ENCODE results near the gene ZNF568.

The ZNF568 gene

DNA sequence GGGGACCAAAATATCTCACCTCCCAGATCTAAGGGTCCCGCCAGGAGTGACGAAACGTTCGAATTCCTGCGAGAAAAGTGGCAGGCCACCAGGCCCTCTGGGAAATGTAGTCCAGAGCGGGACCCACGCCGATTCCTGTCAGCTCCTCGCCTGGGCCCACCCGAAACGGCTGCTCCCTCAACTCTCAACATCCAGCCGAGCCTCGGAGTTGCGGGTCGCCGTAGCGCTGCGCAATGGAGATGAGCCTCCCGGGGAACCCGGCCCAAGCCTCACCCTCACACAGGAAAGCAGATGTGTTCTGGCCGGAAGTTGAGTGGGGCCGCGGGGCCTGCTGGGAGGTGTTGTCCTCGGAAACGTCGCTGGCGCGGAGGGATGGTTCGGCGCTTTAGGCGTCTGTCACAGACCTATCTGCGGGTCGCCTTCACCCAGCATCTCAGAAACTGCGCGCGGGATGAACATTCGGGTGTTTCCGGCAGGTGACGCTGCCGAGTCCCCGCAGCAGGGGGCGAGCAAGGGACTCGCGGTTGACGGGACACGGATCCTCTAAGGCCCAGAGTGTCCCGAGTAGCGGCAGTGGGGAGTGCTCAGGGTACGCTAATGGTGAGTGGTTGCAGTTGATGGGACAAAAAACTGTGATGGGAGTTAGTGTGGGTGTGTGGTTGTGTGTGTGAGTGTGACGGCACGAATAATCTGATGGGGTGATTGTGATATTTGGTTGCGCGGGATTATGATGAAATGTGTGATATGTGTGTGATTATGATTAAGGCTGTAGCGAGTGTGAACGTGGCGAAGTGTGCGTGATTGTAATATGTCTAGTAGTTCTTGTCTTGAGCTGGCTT is at the start of gene ZNF568, which contains the start of gene ZNF829:
Gene ZNF568 (plus strand): TSS at position 341 of the 839 bp plus-strand sequence. CDS start 6,439 bp downstream, outside the sequence.
Gene ZNF829 (minus strand): TSS at position 300 of the 839 bp plus-strand sequence. CDS start 1,124 bp downstream, outside the sequence.
- FAIRE-seq: no peak

DNA sequence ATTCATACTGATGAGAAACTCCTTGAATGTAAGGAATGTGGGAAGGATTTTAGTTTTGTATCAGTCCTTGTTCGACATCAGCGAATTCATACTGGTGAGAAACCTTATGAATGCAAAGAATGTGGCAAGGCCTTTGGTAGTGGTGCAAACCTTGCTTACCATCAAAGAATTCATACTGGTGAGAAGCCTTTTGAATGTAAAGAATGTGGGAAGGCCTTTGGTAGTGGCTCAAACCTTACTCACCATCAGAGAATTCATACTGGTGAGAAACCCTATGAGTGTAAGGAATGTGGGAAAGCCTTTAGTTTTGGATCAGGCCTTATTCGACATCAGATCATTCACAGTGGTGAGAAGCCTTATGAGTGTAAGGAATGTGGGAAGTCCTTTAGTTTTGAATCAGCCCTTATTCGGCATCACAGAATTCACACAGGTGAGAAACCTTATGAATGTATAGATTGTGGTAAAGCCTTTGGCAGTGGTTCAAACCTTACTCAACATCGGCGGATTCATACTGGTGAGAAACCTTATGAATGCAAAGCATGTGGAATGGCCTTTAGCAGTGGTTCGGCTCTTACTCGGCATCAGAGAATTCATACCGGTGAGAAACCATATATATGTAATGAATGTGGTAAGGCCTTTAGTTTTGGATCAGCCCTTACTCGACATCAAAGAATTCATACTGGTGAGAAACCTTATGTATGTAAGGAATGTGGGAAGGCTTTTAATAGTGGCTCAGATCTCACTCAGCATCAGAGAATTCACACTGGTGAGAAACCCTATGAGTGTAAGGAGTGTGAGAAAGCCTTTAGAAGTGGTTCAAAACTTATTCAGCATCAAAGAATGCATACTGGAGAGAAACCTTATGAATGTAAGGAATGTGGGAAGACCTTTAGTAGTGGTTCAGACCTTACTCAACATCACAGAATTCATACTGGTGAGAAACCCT is 38.9 kb upstream of the ZNF568 start:
- no peak for FAIRE-seq

DNA sequence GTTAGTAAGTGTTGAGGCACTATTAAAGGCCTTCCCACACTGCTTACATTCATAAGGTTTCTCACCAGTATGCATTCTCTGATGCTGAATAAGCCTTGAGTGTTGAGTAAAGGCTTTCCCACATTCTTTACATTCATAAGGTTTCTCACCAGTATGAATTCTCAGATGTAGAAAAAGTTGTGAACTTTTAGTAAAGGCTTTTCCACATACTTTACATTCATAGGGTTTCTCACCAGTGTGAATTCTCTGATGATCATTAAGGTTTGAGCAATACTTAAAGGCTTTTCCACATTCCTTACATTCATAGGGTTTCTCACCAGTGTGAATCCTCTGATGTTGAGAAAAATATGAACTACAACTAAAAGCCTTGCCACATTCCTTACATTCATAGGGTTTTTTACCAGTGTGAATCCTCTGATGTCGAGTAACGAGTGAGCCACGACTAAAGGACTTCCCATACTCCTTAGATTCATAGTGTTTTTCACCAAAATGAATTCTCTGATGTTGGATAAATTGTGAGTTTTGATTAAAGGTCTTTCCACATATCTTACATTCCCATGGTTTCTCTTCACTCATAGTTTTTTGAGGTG is 24.3 kb upstream of the ZNF568 start:
- no peak for FAIRE-seq

DNA sequence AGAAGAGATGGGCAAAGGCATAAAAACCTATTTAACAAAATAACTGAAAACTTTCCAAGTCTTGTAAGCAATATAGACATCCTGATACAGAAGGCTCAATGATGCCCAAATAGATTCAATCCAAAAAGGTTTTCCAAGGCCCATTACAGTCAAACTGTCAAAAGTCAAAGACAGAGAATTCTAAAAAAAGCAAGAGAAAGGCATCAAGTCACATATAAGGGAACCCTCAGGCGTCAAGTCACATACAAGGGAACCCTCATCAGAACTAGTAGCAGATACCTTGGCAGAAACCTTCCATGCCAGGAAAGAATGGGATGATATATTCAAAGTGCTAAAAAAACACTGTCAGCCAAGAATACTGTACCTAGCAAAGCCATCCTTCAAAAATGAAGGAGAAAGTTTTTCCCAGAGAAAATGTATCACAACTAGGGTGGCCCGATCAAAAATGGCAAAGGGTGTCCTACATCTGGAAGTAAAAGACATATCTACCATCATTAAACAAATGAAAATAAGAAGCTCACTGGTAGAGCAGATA is 21.2 kb upstream of the ZNF568 start:
- FAIRE-seq: no peak

GRCh38 chr19:36898422-36898821 is 17.7 kb upstream of the ZNF568 start:
- FAIRE-seq: no peak

- no peak for FAIRE-seq
Measured at GRCh38 chr19:36916991-36917390, 859 bp downstream of the ZNF568 start.

- FAIRE-seq: no peak
Measured at GRCh38 chr19:36918090-36918489, 2.0 kb downstream of the ZNF568 start.

GRCh38 chr19:36931684-36932083 is 15.6 kb downstream of the ZNF568 start:
- FAIRE-seq: no peak

GRCh38 chr19:36939153-36939552 is 23.0 kb downstream of the ZNF568 start:
- no peak for FAIRE-seq

GRCh38 chr19:36950335-36951119 is 34.4 kb downstream of the ZNF568 start:
- no peak for FAIRE-seq

DNA sequence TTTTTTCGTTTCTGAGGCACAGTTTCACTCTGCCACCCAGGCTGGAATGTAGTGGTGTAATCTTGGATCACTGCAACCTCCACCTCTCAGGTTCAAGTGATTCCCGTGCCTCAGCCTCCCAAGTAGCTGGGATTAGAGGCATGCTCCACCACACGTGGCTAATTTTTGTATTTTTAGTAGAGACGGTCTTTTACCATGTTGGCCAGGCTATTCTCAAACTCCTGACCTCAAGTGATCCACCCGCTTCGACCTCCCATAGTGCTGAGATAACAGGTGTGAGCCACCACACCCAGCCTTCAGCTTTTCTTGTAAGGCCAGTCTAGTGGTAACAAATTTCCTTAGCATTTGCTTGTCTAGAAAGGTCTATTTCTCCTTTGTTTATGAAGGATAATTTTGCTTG is 46.2 kb downstream of the ZNF568 start:
- FAIRE-seq: no peak

- no peak for FAIRE-seq
Measured at GRCh38 chr19:36963280-36963679, 47.1 kb downstream of the ZNF568 start.

GRCh38 chr19:36972571-36972970 is 56.4 kb downstream of the ZNF568 start:
- FAIRE-seq: no peak

DNA sequence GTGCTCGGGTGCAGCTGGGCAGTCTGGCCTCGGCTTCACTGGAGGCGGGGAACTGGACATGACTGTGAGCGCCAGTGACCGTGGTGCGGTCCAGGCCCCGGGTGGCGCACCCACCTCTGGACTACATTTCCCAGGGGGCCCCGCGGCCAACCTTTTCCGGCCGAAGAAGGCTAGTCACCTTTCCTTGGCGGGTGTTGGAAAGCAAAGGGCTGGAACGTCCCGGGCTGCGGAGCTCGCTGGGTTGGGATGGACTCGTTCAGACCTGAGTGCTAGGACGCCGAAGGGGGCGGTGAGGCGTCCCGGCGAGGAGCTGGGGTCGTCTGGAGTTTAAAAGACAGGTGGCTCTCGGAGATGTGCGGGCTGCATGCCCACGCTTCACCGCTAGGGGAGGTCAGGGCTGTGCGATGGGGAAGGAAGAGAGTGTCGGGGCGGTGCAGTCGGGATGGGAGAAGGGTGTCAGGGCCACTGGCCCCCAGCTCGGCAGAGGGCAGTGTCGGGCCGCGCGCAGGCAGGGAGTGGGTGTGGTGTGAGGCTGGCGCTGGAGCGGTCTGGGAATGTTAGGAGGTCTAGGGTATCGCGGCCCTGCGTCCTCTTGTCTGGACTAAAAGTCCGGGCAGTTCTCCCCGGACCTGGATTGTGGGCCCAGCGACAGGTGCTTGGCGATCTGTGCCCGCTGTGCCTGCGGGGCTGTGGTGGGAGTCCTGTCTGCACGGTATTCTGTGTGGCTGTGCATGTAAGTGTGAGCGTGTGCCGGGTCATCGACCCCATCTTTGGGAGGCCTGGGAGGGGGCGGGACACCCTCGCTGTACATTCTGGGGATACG is 57.1 kb downstream of the ZNF568 start:
- no peak for FAIRE-seq

GRCh38 chr19:36973844-36974195 is 57.7 kb downstream of the ZNF568 start:
- FAIRE-seq: no peak

GRCh38 chr19:36986131-36986530 is 70.0 kb downstream of the ZNF568 start:
- FAIRE-seq: no peak

GRCh38 chr19:36986601-36987000 is 70.5 kb downstream of the ZNF568 start:
- FAIRE-seq: no peak

- FAIRE-seq: no peak
Measured at GRCh38 chr19:36987091-36987490, 71.0 kb downstream of the ZNF568 start.

DNA sequence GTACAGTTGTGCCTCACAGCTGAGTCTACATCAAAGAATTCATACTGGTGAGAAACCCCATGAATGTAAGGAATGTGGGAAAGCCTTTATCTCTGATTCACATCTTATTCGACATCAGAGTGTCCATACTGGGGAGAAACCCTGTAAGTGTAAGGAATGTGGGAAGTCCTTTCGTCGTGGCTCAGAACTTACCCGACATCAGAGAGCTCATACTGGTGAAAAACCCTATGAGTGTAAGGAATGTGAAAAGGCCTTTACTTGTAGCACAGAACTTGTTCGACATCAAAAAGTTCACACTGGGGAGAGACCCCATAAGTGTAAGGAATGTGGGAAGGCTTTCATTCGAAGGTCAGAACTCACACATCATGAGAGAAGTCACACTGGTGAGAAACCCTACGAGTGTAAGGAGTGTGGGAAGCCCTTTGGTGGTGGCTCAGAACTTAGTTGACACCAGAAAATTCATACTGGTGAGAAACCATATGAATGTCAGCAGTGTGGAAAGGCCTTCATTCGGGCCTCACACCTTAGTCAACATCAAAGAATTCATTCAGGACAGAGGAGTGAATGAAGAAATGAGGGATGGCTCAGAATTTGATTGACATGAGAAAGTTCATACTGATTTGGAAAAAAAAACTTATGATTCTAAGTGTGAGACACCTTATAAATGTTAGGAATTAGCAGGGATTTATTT is 81.2 kb downstream of the ZNF568 start:
- no peak for FAIRE-seq

DNA sequence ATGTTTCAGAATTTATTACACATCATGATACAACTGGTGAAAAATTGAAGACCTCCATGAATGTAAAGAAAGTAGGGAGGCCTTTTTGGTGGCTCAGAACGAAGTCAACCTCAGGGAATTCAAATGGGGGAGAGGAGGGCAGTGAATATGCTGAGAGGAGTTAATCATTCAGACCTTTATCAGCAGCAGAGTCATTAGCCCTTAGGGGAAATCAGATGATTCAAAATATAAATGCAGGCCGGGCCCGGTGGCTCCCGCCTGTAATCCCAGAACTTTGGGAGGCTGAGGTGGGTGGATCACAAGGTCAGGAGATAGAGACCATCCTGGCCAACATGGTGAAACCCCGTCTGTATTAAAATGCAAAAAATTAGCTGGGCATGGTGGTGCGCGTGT is 81.7 kb downstream of the ZNF568 start:
- FAIRE-seq: no peak

- FAIRE-seq: no peak
Measured at GRCh38 chr19:36999313-36999712, 83.2 kb downstream of the ZNF568 start.

Measured in G401.6 (cell line).